Glutamatergic neuron (in vitro differentiated cells): Measurements from ENCODE around the gene FJX1. TPM values are rescaled to one million over a fixed set of nuclear protein-coding genes. Genes with fewer than 3 reads are reported as not detected.

Source experiments
- DNase-seq: peaks from one replicate; pipeline ENCODE4 v3.0.0; 2022
- H3K27ac Mint-ChIP-seq: one replicate; pipeline ENCODE4 v1.8.0; 2020; ENCODE audit warnings: mild to moderate bottlenecking, mixed read lengths, inconsistent platforms; ENCODE audit not compliant: unreplicated experiment
- H3K27me3 Mint-ChIP-seq: one replicate; pipeline ENCODE4 v1.8.0; 2020; ENCODE audit warnings: mild to moderate bottlenecking, moderate library complexity, mixed read lengths, inconsistent platforms; ENCODE audit not compliant: unreplicated experiment
- H3K36me3 Mint-ChIP-seq: one replicate; pipeline ENCODE4 v1.8.0; 2020; ENCODE audit warnings: mild to moderate bottlenecking, mixed read lengths, inconsistent platforms; ENCODE audit not compliant: unreplicated experiment
- H3K4me1 Mint-ChIP-seq: one replicate; pipeline ENCODE4 v1.8.0; 2020; ENCODE audit warnings: mild to moderate bottlenecking, low read depth, mixed read lengths, inconsistent platforms; ENCODE audit not compliant: unreplicated experiment
- H3K4me3 Mint-ChIP-seq: one replicate; pipeline ENCODE4 v1.8.0; 2020; ENCODE audit warnings: mild to moderate bottlenecking, mixed read lengths, inconsistent platforms; ENCODE audit not compliant: unreplicated experiment
- H3K9me3 Mint-ChIP-seq: one replicate; pipeline ENCODE4 v1.8.0; 2020; ENCODE audit warnings: mild to moderate bottlenecking, moderate library complexity, mixed read lengths, inconsistent platforms; ENCODE audit not compliant: unreplicated experiment
- CTCF ChIP-seq: fragments of 200-600 bp; sonication (generic); IDR thresholded peaks from one replicate; pipeline ENCODE4 v1.5.0; 2021; ENCODE audit not compliant: partially characterized antibody, unreplicated experiment
- total RNA-seq: library from RNA; stranded (reverse); fragmentation: NEBNext Ultra II Directional; extraction: Animal tissue kit (Norgen Biotek cat#: 25700); gene quantifications from one replicate; pipeline ENCODE4 v1.2.1, GENCODE V29; 2021; ENCODE audit not compliant: unreplicated experiment

FJX1 gene
- total RNA-seq, 1 donor from 2014 or later, result 74.3 TPM

- Mint-ChIP-seq H3K9me3 (peaks cover 20% of the 10 kb centered on the region), H3K27ac (no peak overlapping the region), H3K36me3 (no peaks in the 10 kb centered on the region), H3K4me1 (peaks cover 30% of the 10 kb centered on the region), H3K27me3 (peaks cover 15% of the 10 kb centered on the region), H3K4me3 (no peak overlapping the region)
- TF ChIP-seq CTCF, result no peak
- DNase-seq, result no peak
Observed at GRCh38 chr11:35618497-35619115, 346 bp downstream of the FJX1 start.

- DNase-seq, result peak; percentile 72
- H3K27ac Mint-ChIP-seq, result peak overlapping the region; percentile 99
- peaks cover 20% of the 10 kb centered on the region for H3K9me3 Mint-ChIP-seq
- no peaks in the 10 kb centered on the region for H3K36me3 Mint-ChIP-seq
- no peak for TF ChIP-seq CTCF
- peaks cover 36% of the 10 kb centered on the region for H3K4me1 Mint-ChIP-seq
- H3K4me3 Mint-ChIP-seq, result peak overlapping the region; percentile 90
- H3K27me3 Mint-ChIP-seq, result peaks cover 15% of the 10 kb centered on the region
Observed at GRCh38 chr11:35619116-35619854, 1.0 kb downstream of the FJX1 start.

GRCh38 chr11:35619855-35620640 is 1.8 kb downstream of the FJX1 start:
- Mint-ChIP-seq H3K4me1 (peaks cover 37% of the 10 kb centered on the region), H3K36me3 (no peaks in the 10 kb centered on the region), H3K4me3 (peak overlapping the region; percentile 90), H3K27me3 (peaks cover 15% of the 10 kb centered on the region), H3K27ac (peak overlapping the region; percentile 99), H3K9me3 (peaks cover 20% of the 10 kb centered on the region)
- no peak for TF ChIP-seq CTCF
- DNase-seq, result peak; percentile 90

GRCh38 chr11:35620795-35621194 is 2.5 kb downstream of the FJX1 start:
- Mint-ChIP-seq H3K4me3 (peak overlapping the region; percentile 90), H3K36me3 (no peaks in the 10 kb centered on the region), H3K4me1 (peaks cover 37% of the 10 kb centered on the region), H3K27me3 (peaks cover 15% of the 10 kb centered on the region), H3K9me3 (peaks cover 20% of the 10 kb centered on the region), H3K27ac (peak overlapping the region; percentile 89)
- no peak for DNase-seq
- no peak for TF ChIP-seq CTCF

GRCh38 chr11:35621620-35622019 is 3.4 kb downstream of the FJX1 start:
- peak overlapping the region; percentile 90 for H3K4me3 Mint-ChIP-seq
- H3K36me3 Mint-ChIP-seq, result no peaks in the 10 kb centered on the region
- peak overlapping the region; percentile 89 for H3K27ac Mint-ChIP-seq
- no peak for DNase-seq
- H3K9me3 Mint-ChIP-seq, result peaks cover 20% of the 10 kb centered on the region
- peaks cover 15% of the 10 kb centered on the region for H3K27me3 Mint-ChIP-seq
- TF ChIP-seq CTCF, result no peak
- peaks cover 36% of the 10 kb centered on the region for H3K4me1 Mint-ChIP-seq
